Activated gamma-delta T cell treated with Interleukin-2 at 50 U/mL for 16 hours (primary cell): ENCODE results near the gene GIMAP1.

Experiments used
- DNase-seq: peaks from one replicate; pipeline ENCODE4 v3.0.0-alpha.2; 2020

Gene GIMAP1

GRCh38 chr7:150723467-150723866, 7.1 kb downstream of the GIMAP1 start:
- DNase-seq = no peak

- no peak for DNase-seq
Measured at GRCh38 chr7:150727381-150727780, 11.0 kb downstream of the GIMAP1 start.

- no peak for DNase-seq
Measured at GRCh38 chr7:150728011-150728410, 11.6 kb downstream of the GIMAP1 start.

GRCh38 chr7:150728609-150729008, 12.2 kb downstream of the GIMAP1 start:
- DNase-seq = no peak

GRCh38 chr7:150731916-150732315, 15.5 kb downstream of the GIMAP1 start:
- no peak for DNase-seq

GRCh38 chr7:150732786-150733481, 16.5 kb downstream of the GIMAP1 start:
- no peak for DNase-seq

GRCh38 chr7:150733482-150734095, 17.2 kb downstream of the GIMAP1 start:
- DNase-seq = no peak

- no peak for DNase-seq
Measured at GRCh38 chr7:150734254-150734653, 17.8 kb downstream of the GIMAP1 start.

GRCh38 chr7:150735596-150736358, 19.4 kb downstream of the GIMAP1 start:
- DNase-seq = no peak

- DNase-seq = no peak
Measured at GRCh38 chr7:150736864-150737263, 20.5 kb downstream of the GIMAP1 start.

- peak; percentile 52 for DNase-seq
Measured at GRCh38 chr7:150737265-150738055, 21.0 kb downstream of the GIMAP1 start, which contains the start of gene GIMAP5. TSS of gene GIMAP5 (plus strand) at chr7:150737418. CDS start at chr7:150740885, 3,467 bp downstream.

GRCh38 chr7:150738092-150738491, 21.7 kb downstream of the GIMAP1 start:
- DNase-seq = peak; percentile 42

GRCh38 chr7:150738591-150739001, 22.2 kb downstream of the GIMAP1 start:
- DNase-seq = no peak

- no peak for DNase-seq
Measured at GRCh38 chr7:150739033-150739432, 22.6 kb downstream of the GIMAP1 start.

GRCh38 chr7:150740053-150740452, 23.6 kb downstream of the GIMAP1 start:
- no peak for DNase-seq

- no peak for DNase-seq
Measured at GRCh38 chr7:150742286-150742968, 26.0 kb downstream of the GIMAP1 start.

GRCh38 chr7:150744041-150744656, 27.7 kb downstream of the GIMAP1 start:
- DNase-seq = no peak

GRCh38 chr7:150745086-150745485, 28.7 kb downstream of the GIMAP1 start:
- no peak for DNase-seq

GRCh38 chr7:150745876-150746275, 29.5 kb downstream of the GIMAP1 start:
- no peak for DNase-seq

GRCh38 chr7:150746921-150747320, 30.5 kb downstream of the GIMAP1 start:
- no peak for DNase-seq

- no peak for DNase-seq
Measured at GRCh38 chr7:150748376-150748775, 32.0 kb downstream of the GIMAP1 start.

GRCh38 chr7:150751702-150752101, 35.3 kb downstream of the GIMAP1 start:
- DNase-seq = no peak
